Tibial nerve (tissue), 3 donors: ENCODE data around the gene QPRT.

Experiments used
- CTCF ChIP-seq, 5 experiments: fragments of 200-600 bp in 3 of 5; fragments of 450-650 bp in 2 of 5; sonication (generic) in 3 of 5; IDR thresholded peaks; one replicate each; pipeline ENCODE4 v1.5.1; 2016 to 2019; ENCODE audit warnings: antibody characterized with exemption in 5 of 5, mild to moderate bottlenecking in 3 of 5, moderate library complexity in 2 of 5
- POLR2A ChIP-seq, 2 donors: fragments of 450-650 bp; IDR thresholded peaks; one replicate each; pipeline ENCODE4 v1.6.1; 2017; ENCODE audit warnings: antibody characterized with exemption in 2 of 2, mild to moderate bottlenecking in 2 of 2, moderate library complexity in 2 of 2

GRCh38 chr16:29712809-29713208 is 33.8 kb downstream of the QPRT start:
- no peak for TF ChIP-seq CTCF (IDR thresholded peaks at IDR 0.05)
- TF ChIP-seq POLR2A (IDR thresholded peaks at IDR 0.05): no peak
